ENCODE data around the gene RNF168.
"Not testable (repeated sequence)": the region's sequence is repeated elsewhere in the genome, so short reads cannot be mapped to it uniquely, and the experiment has no call there.

The RNF168 gene

GRCh38 chr3:196514913-196515621 is 11.5 kb upstream of the RNF168 start, which contains the start of gene SMCO1:
SMCO1 (minus strand) TSS chr3:196515346; CDS start chr3:196515209, 137 bp downstream.
- no peak for FAIRE-seq

- FAIRE-seq = no peak
Observed at GRCh38 chr3:196514350-196514716, 10.8 kb upstream of the RNF168 start.

GRCh38 chr3:196513697-196514349 is 10.3 kb upstream of the RNF168 start:
- no peak for FAIRE-seq

GRCh38 chr3:196511646-196512425 is 8.3 kb upstream of the RNF168 start:
- FAIRE-seq = not testable (repeated sequence)

GRCh38 chr3:196511108-196511507 is 7.5 kb upstream of the RNF168 start:
- not testable (repeated sequence) for FAIRE-seq

GRCh38 chr3:196506687-196507086 is 3.1 kb upstream of the RNF168 start:
- no peak for FAIRE-seq

- no peak for FAIRE-seq
Observed at GRCh38 chr3:196504556-196504955, 988 bp upstream of the RNF168 start.

- not testable (repeated sequence) for FAIRE-seq
Observed at GRCh38 chr3:196504077-196504398, 470 bp upstream of the RNF168 start.

- no peak for FAIRE-seq
Observed at GRCh38 chr3:196502775-196503195, 783 bp downstream of the RNF168 start.

- FAIRE-seq = peak; percentile 69
Observed at GRCh38 chr3:196501316-196502044, 2.1 kb downstream of the RNF168 start.

GRCh38 chr3:196499807-196500524 is 3.6 kb downstream of the RNF168 start:
- no peak for FAIRE-seq

- no peak for FAIRE-seq
Observed at GRCh38 chr3:196499061-196499460, 4.5 kb downstream of the RNF168 start.

- FAIRE-seq = no peak
Observed at GRCh38 chr3:196498297-196498696, 5.3 kb downstream of the RNF168 start.

GRCh38 chr3:196496183-196496582 is 7.4 kb downstream of the RNF168 start:
- no peak for FAIRE-seq

GRCh38 chr3:196493292-196493691 is 10.3 kb downstream of the RNF168 start:
- no peak for FAIRE-seq

- no peak for FAIRE-seq
Observed at GRCh38 chr3:196492080-196492479, 11.5 kb downstream of the RNF168 start.

GRCh38 chr3:196489747-196490146 is 13.8 kb downstream of the RNF168 start:
- FAIRE-seq = no peak

- FAIRE-seq = no peak
Observed at GRCh38 chr3:196486263-196486662, 17.3 kb downstream of the RNF168 start.

- FAIRE-seq = no peak
Observed at GRCh38 chr3:196477678-196478077, 25.9 kb downstream of the RNF168 start.

GRCh38 chr3:196472286-196472685 is 31.3 kb downstream of the RNF168 start:
- FAIRE-seq = no peak

- no peak for FAIRE-seq
Observed at GRCh38 chr3:196471551-196471950, 32.0 kb downstream of the RNF168 start.

GRCh38 chr3:196470182-196470581 is 33.4 kb downstream of the RNF168 start:
- FAIRE-seq = not testable (repeated sequence)
